ENCODE measurements around the gene BACH2.

Gene BACH2

GRCh38 chr6:90249034-90249433 is 47.6 kb downstream of the BACH2 start:
- peaks cover 2% of the 10 kb centered on the region for H3K27me3 Mint-ChIP-seq (ENCODE audit: low read depth, poor library complexity)

GRCh38 chr6:90247262-90247661 is 49.4 kb downstream of the BACH2 start:
- Mint-ChIP-seq H3K36me3 (ENCODE audit: low read depth) (peaks cover 24% of the 10 kb centered on the region), H3K9me3 (peaks cover 8% of the 10 kb centered on the region), H3K4me1 (peaks cover 5% of the 10 kb centered on the region), H3K27ac (no peak overlapping the region), H3K27me3 (ENCODE audit: low read depth, poor library complexity) (peaks cover 2% of the 10 kb centered on the region), H3K4me3 (no peak overlapping the region)
- no peak for TF ChIP-seq CTCF (IDR thresholded peaks at IDR 0.05)
- DNase-seq, result no peak

More at GRCh38 chr6:90249034-90249433, 47.6 kb downstream of the BACH2 start:
- Mint-ChIP-seq H3K27ac (no peak overlapping the region), H3K4me3 (no peak overlapping the region), H3K4me1 (peaks cover 5% of the 10 kb centered on the region), H3K36me3 (ENCODE audit: low read depth) (peaks cover 9% of the 10 kb centered on the region), H3K9me3 (no peaks in the 10 kb centered on the region)
- no peak for DNase-seq
- TF ChIP-seq CTCF (IDR thresholded peaks at IDR 0.05), result no peak

- H3K36me3 Mint-ChIP-seq (ENCODE audit: low read depth), result peaks cover 34% of the 10 kb centered on the region
- peaks cover 16% of the 10 kb centered on the region for H3K9me3 Mint-ChIP-seq
- H3K4me3 Mint-ChIP-seq, result no peak overlapping the region
- peaks cover 2% of the 10 kb centered on the region for H3K27me3 Mint-ChIP-seq (ENCODE audit: low read depth, poor library complexity)
- DNase-seq, result no peak
- H3K27ac Mint-ChIP-seq, result no peak overlapping the region
- peaks cover 30% of the 10 kb centered on the region for H3K4me1 Mint-ChIP-seq
- no peak for TF ChIP-seq CTCF (IDR thresholded peaks at IDR 0.05)
Measured at GRCh38 chr6:90241229-90241880, 55.3 kb downstream of the BACH2 start.

- no peak for DNase-seq
- Mint-ChIP-seq H3K4me1 (peaks cover 47% of the 10 kb centered on the region), H3K9me3 (peaks cover 16% of the 10 kb centered on the region), H3K27ac (peak overlapping the region; percentile 45), H3K4me3 (no peak overlapping the region), H3K36me3 (ENCODE audit: low read depth) (peaks cover 38% of the 10 kb centered on the region), H3K27me3 (ENCODE audit: low read depth, poor library complexity) (no peaks in the 10 kb centered on the region)
- TF ChIP-seq CTCF (IDR thresholded peaks at IDR 0.05), result no peak
Measured at GRCh38 chr6:90238496-90239266, 58.0 kb downstream of the BACH2 start.

- Mint-ChIP-seq H3K4me3 (no peak overlapping the region), H3K27ac (peak overlapping the region; percentile 20), H3K36me3 (ENCODE audit: low read depth) (peaks cover 26% of the 10 kb centered on the region), H3K4me1 (peaks cover 59% of the 10 kb centered on the region), H3K9me3 (peaks cover 9% of the 10 kb centered on the region), H3K27me3 (ENCODE audit: low read depth, poor library complexity) (no peaks in the 10 kb centered on the region)
- no peak for DNase-seq
- no peak for TF ChIP-seq CTCF (IDR thresholded peaks at IDR 0.05)
Measured at GRCh38 chr6:90237350-90237990, 59.2 kb downstream of the BACH2 start.

Measured in nephron progenitor cell (in vitro differentiated cells).